Activated naive CD4-positive, alpha-beta T cell treated with Interleukin-2 at 50 U/mL for 16 hours (primary cell): ENCODE data around the gene GPR63.
A peak's percentile ranks its signal among the peaks of the same experiment; 100 is the strongest.
"Not testable (repeated sequence)": the region's sequence is repeated elsewhere in the genome, so short reads cannot be mapped to it uniquely, and the experiment has no call there.

Experiments
- DNase-seq: peaks from one replicate; pipeline ENCODE4 v3.0.0-alpha.2; 2020

GPR63 gene

GRCh38 chr6:96837081-96837971 is at the start of gene GPR63:
Gene GPR63, minus strand, starts transcription at chr6:96837477. Its CDS starts 37,746 bp downstream, at chr6:96799731.
- DNase-seq, result peak; percentile 73

- DNase-seq, result no peak
Observed at GRCh38 chr6:96886519-96886918, 49.2 kb upstream of the GPR63 start.

GRCh38 chr6:96885187-96885631 is 47.9 kb upstream of the GPR63 start:
- not testable (repeated sequence) for DNase-seq

GRCh38 chr6:96878143-96878542 is 40.9 kb upstream of the GPR63 start:
- DNase-seq, result no peak

- DNase-seq, result no peak
Observed at GRCh38 chr6:96876886-96877545, 39.7 kb upstream of the GPR63 start.

GRCh38 chr6:96872976-96873375 is 35.7 kb upstream of the GPR63 start:
- no peak for DNase-seq

GRCh38 chr6:96865055-96865405 is 27.8 kb upstream of the GPR63 start:
- no peak for DNase-seq

- DNase-seq, result no peak
Observed at GRCh38 chr6:96864216-96865054, 27.2 kb upstream of the GPR63 start.

- DNase-seq, result no peak
Observed at GRCh38 chr6:96862560-96862959, 25.3 kb upstream of the GPR63 start.

- no peak for DNase-seq
Observed at GRCh38 chr6:96861588-96861987, 24.3 kb upstream of the GPR63 start.

GRCh38 chr6:96856856-96857255 is 19.6 kb upstream of the GPR63 start:
- no peak for DNase-seq

GRCh38 chr6:96853083-96853482 is 15.8 kb upstream of the GPR63 start:
- DNase-seq, result no peak

- DNase-seq, result no peak
Observed at GRCh38 chr6:96852605-96853004, 15.3 kb upstream of the GPR63 start.

GRCh38 chr6:96851858-96852257 is 14.6 kb upstream of the GPR63 start:
- DNase-seq, result no peak

- DNase-seq, result no peak
Observed at GRCh38 chr6:96849615-96850014, 12.3 kb upstream of the GPR63 start.

- no peak for DNase-seq
Observed at GRCh38 chr6:96844530-96844929, 7.3 kb upstream of the GPR63 start.

GRCh38 chr6:96841345-96841744 is 4.1 kb upstream of the GPR63 start:
- no peak for DNase-seq

GRCh38 chr6:96836631-96837080 is 621 bp downstream of the GPR63 start:
- no peak for DNase-seq

GRCh38 chr6:96834070-96834469 is 3.2 kb downstream of the GPR63 start:
- no peak for DNase-seq

GRCh38 chr6:96832780-96833179 is 4.5 kb downstream of the GPR63 start:
- no peak for DNase-seq

- no peak for DNase-seq
Observed at GRCh38 chr6:96826865-96827264, 10.4 kb downstream of the GPR63 start.

- DNase-seq, result no peak
Observed at GRCh38 chr6:96823743-96824142, 13.5 kb downstream of the GPR63 start.

- DNase-seq, result no peak
Observed at GRCh38 chr6:96821034-96821433, 16.2 kb downstream of the GPR63 start.
